HG03097 (cell line): ENCODE measurements around the gene PLA2G2D.
A peak's percentile ranks its signal among the peaks of the same experiment; 100 is the strongest.

Source experiments
- ATAC-seq: cut with Tn5 transposase; IDR thresholded peaks from one replicate; pipeline ENCODE4 v1.9.1; 2021; ENCODE audit not compliant: unreplicated experiment, low FRiP score

The PLA2G2D gene, protein sequence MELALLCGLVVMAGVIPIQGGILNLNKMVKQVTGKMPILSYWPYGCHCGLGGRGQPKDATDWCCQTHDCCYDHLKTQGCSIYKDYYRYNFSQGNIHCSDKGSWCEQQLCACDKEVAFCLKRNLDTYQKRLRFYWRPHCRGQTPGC

DNA sequence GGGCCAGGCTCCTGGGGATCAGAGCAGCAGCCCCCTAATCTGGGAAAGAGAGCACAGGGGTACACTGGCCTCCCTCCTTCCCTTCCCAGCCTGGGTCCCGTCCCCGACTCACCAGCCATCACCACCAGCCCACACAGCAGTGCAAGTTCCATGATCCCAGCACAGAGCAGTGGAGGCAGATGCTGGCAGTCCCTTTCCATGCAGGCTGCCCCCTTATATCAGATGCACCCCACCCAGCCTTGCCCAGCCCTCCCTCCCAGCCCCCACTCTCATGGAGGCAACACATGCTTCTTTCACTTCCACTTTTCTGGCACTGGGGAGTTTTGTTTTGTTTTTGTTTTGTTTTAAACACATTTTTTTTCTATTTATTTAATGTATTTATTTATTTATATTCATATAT is at the start of gene PLA2G2D:
Gene PLA2G2D, minus strand, starts transcription at position 190 of the 400 bp plus-strand sequence. Its CDS starts 38 bp downstream, at position 152.
- ATAC-seq = no peak

DNA sequence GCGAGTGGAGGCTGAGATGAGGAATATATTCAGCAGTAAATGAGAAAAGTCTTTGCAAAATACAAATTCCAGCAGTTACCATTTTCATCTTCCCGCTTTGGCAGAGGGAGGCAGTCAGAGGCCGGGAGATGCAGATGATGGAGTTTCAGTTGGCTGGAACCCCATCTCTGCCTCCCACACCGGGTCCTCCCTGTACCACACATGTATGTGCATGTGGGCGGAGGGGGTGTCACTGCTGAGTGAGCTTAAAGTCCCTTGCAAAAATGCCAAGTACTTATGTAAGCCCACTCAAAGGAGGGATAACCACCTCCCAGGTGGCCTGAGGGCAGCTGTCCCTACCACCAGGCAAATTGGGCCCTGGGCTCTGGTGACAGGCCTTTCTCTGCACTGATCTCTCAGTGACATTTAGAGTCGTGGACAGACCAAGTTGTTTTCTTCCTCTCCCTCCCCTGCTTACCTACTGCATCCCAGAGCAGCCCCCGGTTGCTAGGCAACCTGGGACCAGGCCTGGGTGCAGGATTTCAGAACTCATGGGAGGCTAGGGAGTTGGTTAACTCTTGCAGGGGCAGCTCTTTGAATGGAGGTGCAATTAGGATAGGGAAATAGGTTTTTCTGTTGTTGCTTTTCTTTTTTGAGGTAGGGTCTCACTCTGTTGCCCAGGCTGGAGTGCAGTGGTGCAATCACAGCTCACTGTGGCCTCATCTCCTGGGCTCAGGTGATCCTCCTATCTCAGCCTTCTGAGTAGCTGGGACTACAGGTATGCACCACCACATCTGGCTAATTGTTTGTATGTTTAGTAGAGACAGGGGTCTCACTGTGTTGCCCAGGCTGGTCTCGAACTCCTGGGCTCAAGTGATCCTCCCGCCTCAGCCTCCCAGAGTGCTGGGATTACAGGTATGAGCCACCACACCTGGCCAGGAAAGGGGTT is 49.5 kb upstream of the PLA2G2D start:
- ATAC-seq = no peak

DNA sequence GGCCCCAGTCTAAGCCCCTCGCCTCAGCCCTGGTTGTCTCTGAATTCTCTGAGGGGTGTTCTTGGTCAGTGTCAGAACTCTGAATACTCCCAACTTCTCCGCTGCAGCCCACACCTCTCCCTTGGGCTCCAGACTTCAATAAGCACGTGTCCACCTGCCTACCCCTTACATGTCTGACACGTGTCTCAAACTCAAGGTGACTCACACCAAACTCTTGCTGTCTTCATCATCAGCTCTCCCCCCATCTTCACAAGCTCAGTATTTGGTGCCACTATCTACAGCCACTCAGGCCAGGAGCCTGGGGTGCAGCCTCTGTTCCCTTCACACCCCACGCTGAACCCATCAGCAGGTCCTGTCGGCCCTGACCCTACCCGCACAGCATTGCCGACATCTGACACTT is 47.8 kb upstream of the PLA2G2D start:
- ATAC-seq = no peak

DNA sequence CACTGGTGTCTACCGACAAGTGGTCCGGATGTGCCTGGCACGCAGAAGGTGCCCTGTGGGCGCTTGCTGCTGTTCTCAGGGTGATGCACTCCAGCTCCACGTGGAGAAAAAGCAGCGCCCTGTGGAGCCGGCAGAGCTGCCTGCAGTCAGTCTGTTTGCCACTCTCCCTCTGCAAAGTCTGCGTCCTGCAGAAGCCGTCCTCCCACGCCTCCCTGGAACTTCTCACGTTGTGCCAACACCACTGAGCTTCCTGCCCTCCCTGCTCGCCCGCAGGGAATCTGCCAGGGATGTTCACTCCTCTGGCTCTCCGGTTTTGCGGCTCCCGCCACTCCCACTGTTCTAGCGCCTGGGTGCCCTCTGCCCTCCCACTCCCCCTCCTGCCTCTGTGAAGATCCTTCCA is 46.7 kb upstream of the PLA2G2D start:
- no peak for ATAC-seq

DNA sequence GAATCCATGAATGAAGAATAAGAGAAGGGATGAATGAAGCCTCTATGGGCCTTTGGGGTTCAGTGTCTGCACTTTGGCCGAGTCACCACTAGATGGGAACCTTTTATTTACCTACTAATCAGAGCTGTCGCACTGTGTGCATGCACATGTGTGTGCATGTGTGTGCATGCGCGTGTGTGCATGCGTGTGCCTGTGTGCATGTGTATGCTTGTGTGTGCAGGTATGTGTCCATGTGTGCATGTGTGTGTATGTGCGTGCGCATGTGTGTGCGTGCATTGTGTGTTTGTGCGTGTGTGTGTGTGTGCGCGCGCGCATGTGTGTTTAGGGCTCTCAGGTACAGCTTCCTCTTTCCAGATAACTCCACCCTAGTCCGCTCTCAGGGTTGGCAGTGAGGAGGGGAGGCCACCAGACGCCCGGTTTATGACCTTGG is 46.2 kb upstream of the PLA2G2D start:
- ATAC-seq = no peak

DNA sequence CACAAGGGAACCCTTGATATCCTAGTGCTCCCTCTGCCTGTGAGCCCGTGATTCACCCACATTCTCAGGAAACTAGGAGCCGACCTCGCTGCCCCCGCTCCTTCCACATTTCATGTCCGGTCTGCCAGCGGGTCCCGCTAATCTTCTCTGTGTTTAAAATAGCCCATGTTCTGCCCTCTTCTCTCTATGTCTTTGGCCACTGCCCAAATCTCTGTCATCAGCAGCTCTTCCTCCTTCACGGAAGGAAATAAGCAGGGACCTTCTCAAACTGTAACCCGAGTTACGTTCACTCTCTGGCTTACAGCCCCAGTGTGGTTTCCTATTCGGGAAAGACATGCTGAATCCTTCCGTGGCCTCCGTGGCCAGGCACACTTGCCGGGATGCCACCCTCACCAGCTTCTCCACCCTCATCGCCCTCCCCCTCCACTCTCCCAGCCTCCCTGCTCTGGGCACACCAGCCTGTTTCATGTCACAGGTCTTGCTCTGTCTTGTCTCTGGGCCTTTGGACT is 45.4 kb upstream of the PLA2G2D start:
- ATAC-seq = no peak

DNA sequence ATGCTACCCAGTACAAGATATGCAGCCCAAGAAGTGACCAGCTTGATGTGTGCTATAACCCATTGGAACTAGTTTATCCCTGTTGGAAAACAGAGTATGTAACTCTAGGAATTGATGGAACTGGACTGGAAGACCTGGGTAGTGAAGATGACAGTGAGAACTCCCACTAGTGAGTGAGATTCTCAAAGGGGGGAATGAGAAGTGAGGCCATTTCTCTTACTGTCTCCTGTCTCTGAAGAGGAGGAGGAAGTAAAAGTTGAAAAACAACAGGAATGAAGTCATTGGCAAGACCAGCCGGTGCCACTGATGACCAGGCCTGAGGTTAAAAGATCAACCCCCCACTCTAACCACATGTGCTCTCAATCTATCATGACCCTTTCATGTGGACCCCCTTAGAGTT is 40.7 kb upstream of the PLA2G2D start:
- no peak for ATAC-seq

DNA sequence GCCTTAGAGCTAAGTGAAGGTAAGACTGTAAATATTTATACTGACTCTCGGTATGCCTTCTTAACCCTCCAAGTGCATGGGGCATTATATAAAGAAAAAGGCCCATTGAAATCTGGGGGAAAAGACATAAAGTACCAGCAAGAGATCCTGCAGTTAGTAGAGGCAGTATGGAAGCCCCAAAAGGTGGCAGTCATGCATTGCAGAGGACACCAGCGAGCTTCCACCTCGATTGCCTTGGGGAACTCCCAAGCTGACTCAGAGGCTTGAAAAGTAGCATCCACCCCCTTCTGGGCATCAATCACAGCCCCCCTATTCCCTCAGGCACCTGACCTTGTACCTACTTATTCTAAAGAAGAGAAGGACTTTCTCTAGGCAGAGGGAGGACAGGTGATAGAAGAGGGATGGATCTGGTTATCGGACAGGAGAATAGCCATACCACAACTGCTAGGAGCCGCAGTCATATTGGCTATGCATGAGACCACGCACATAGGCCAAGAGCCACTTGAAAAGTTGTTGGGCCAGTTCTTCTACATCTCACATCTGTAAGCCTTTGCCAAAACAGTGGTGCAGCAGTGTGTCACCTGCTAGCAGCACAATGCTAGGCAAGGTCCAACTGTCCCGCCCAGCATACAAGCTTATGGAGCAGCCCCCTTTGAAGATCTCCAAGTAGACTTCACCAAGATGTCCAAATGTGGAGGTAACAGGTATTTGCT is 39.2 kb upstream of the PLA2G2D start:
- no peak for ATAC-seq

DNA sequence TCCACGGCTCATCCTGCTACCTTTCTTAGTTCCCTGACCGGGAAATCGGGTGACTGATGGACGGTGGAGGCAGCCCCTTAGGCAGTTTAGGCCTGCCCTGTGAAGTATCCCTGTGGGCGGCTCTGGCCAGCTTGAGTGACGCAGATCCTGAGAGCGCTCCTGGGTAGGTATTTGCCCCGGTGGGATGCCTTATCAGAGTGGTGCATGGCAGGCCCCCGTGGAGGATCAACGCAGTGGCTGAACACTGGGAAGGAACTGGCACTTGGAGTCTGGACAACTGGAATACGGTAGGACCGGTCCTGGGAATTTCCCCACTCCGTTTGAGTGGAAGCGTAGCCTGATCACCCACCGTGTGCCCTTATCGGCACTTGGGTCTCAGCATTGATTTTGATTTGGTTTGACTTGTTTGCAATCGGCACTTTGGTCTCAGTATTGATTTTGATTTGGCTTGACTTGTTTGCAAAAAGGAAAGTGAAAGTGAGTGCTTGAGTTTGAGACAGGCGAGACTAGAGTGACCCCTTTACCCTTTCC is 35.0 kb upstream of the PLA2G2D start:
- no peak for ATAC-seq

DNA sequence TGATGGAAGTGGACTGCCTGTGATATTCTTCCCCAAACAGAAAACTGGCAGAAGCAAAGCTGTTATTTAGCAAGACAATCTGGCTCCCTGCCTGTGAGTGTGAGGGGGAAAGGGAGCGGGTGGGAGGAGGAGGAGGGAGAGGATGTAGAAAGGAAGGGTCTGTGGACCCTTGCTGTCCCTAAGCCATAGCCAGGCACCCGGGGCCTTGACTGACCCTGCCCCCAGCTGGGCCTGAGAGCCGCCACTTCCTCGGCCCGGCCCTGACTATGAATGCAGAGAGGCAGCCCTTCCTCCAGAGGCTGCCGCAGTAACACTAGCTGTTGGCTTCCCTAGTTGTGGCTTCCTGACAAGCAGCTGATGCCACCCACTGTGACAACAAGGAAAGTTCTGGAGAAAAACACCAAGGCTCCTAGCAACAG is 33.7 kb upstream of the PLA2G2D start:
- ATAC-seq = no peak

DNA sequence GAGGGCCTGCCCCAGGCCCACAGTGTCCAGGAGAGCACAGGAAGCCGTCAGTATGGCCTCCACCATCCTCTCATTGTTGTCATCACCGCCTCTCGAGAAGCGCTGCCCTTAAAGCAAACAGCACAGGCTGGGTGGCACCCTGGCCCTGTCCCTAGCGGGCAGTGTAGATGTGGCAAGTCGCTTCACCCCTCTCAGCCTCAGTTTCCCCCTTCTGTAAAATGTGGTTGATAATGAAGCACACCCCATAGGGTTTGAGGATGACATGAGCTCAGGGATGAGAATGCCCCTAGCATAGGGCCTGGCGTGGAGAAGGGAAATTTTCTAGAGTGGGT is 33.2 kb upstream of the PLA2G2D start:
- no peak for ATAC-seq

DNA sequence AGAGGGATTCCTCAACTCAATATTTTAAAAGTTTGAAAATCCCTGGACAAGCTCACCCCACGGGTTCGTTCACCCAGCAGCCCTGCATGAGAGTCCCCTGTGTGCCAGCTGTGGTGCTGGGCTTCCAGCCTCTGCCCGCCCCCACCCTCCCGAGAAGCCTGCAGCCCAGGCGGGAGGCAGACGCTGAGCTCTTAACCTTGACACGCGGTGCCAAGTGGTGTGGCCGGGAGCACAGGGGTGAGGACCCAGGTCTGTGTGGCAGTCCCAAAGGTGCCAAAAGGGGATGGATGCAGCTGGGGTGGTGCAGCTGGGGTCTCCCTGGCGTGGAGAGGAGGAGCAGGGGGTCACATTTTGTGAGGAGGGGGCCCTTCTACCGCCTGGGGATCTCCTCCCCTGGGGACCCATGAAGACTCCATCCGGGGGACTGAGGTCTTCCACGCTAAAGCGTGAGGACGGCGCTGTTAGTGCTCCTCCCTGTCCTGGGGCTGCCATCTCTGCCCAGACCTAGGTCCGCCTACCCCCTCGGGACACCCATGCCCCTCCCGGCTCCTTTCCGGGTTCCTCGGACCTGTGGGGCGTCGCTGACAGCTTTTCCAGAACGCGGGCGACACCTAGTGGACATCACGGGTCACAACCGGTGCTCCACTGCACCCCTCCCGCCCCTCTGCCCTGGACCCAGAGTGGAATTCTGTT is 32.7 kb upstream of the PLA2G2D start:
- peak; percentile 74 for ATAC-seq

DNA sequence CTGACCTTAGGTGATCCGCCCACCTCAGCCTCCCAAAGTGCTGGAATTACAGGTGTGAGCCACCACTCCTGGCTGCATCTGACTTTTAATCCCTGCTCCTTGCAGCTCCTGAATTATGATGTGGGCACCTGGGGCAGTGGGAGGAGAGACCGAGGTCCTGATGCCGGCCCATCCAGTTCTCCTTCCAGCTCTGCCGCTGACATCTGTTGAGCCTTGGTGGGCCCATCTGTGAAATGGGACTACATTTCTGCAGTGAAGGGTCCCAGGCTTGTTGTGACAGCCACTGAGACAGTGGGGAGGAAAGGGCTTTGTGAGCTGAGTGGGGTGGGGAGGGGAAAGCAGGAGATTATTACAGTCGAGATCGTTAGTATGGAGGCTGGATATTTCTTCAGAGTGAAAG is 31.6 kb upstream of the PLA2G2D start:
- no peak for ATAC-seq

DNA sequence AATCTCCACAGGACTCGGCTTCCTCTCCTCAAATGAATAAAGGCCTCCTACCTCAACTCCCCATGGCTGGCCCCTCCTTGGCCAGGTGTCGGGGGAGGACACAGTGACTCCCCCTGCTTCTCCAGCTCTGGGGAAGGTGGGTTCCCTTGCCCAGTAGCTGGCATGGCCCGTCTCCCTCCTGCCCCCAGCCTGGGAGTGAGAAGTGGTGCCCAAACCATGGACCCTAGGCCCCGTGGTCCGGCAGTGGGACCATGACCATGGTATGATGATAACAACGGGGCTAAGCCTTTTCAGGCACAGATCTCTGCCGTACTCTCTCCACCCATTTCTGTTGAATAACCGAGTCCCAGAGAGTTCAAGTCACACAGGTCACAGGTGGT is 31.0 kb upstream of the PLA2G2D start:
- ATAC-seq = no peak

DNA sequence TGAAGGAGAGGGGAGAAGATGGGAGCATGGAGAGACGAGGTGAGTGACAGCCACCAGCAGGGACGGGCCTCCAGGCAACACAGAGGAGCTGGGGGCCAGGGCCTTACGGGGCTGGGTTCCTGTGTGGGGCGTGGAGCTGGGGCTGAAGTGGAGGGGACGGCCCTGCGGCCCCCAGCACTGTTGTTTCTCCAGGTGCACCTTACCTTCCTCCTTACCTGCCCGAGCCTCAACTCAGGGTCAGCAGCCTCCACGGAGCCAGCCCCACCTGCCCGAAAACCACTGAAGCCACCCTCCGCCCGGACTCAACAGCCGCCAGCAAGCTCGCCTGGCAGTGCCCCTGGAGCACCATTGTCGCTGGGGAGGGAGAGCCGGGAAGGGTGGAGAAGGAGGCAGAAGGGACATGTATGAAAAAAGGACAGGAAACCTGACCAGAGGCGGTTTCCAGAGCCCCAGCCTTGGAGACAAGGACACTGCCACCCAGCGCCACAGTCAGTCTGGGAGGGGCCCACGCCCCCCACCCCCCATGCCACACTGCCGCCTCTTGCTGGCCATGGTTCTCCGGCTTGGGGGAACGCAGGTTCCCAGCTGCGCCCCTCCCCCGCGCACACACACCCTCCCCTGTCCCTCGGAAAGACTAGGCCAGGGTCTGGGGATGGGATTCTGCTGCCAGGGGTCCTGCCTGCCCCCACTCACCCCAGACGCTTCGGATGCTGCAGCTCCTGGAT is 30.4 kb upstream of the PLA2G2D start:
- no peak for ATAC-seq

DNA sequence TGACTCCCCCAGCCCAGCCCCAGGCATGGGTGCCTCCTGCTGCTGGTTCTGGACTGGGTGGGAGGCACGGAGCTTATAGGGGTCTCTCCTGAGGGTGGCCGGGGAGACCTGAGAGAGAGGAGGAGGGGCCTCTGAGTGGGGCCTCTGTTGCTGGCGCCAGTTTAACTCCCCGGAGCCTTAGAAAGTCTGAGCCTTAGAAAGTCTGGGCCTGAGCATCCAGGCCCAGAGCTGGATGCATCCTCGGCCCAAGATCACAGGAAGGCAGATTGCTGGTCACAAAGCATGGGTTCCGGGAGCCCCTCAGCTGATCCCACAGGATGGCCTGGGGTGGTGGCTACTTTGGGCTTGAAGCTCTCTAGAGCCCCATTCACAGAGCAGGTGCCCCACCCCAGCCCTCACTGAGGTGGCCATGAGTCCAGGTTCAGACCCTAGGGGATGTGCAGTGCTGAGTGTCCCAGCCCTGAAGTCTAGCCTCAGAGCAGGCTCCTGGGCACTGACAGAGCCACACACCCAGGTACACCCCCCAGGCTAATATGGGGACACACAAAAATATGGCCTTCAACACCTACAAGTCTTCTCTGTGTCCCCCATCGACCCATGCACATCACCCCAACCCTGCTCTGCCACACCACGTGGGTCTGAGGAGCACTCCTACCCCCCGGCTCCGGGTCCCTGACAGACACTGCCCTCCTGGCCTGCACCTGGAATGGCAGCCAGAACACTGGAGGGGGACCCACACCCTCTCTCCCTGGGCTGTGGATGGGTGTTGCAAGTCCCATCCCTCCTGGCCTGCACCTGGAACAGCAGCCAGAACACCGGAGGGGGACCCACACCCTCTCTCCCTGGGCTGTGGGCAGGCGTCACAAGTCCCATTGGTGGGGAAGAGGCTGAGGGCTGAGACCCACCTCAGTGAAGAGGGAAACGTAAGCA is 29.5 kb upstream of the PLA2G2D start:
- no peak for ATAC-seq

DNA sequence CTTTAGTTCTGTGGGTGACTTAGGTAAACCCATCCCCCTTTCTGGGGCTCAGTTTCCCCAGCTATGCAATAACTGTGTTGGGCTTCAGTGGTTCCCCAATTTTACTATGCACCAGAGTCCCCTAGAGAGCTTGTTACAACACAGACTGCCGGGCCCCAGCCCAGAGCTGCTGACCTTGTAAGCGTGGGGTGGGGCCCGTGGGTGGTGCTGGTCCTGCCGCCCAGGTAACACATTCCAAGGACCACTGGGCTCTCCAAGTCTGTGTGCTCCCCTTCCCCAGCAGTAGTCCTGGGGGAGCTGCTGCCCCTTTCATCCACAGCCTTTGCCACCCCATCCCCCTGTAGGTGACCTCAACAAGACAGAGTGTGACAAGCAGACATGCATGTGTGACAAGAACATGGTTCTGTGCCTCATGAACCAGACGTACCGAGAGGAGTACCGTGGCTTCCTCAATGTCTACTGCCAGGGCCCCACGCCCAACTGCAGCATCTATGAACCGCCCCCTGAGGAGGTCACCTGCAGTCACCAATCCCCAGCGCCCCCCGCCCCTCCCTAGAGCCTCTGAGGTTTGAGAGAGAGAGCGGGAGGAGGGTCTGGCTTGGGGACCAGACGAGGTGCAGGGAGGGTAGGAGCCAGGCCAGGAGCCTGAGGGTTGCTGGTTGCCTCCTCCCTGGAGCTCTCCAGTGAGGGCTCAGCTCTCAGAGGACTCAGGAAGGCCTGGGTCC is 28.7 kb upstream of the PLA2G2D start:
- ATAC-seq = no peak
